Neural cell (in vitro differentiated cells): ENCODE data around the gene MYEOV. TPM values are rescaled to one million over a fixed set of nuclear protein-coding genes. Genes with fewer than 3 reads are reported as not detected.

Experiments
- H2AFZ ChIP-seq: fragments of 200-600, 300-800 bp; sonication (generic), shearing (Covaris generic); 2 replicates; pipeline ENCODE4 v1.6.0; 2014; ENCODE audit warnings: low read depth, mild to moderate bottlenecking, antibody characterized with exemption, low read length, moderate library complexity
- H3F3A ChIP-seq: fragments of 200-600 bp; shearing (Covaris generic); 2 replicates; pipeline ENCODE4 v1.6.1; 2016; ENCODE audit warnings: mild to moderate bottlenecking, moderate library complexity, mixed read lengths, antibody characterized with exemption, low read length; ENCODE audit not compliant: insufficient read depth, poor library complexity, severe bottlenecking
- H3K27ac ChIP-seq: fragments of 200-600, 300-800 bp; sonication (generic), shearing (Covaris generic); 2 replicates; pipeline ENCODE4 v1.5.1; 2014; ENCODE audit warnings: mild to moderate bottlenecking, low read length, moderate library complexity
- H3K27me3 ChIP-seq: fragments of 300-800, 200-600 bp; sonication (generic), shearing (Covaris generic); 2 replicates; pipeline ENCODE4 v1.6.0; 2014; ENCODE audit warnings: mild to moderate bottlenecking, low read depth, low read length, moderate library complexity; ENCODE audit not compliant: insufficient read depth
- H3K36me3 ChIP-seq: fragments of 300-800, 200-600 bp; sonication (generic), shearing (Covaris generic); 2 replicates; pipeline ENCODE4 v1.5.1; 2014; ENCODE audit warnings: mild to moderate bottlenecking, antibody characterized with exemption, low read length, moderate library complexity; ENCODE audit not compliant: insufficient read depth
- H3K4me2 ChIP-seq: fragments of 300-800, 200-600 bp; sonication (generic), shearing (Covaris generic); 2 replicates; pipeline ENCODE4 v1.6.0; 2014; ENCODE audit warnings: mild to moderate bottlenecking, low read length
- H3K4me3 ChIP-seq: fragments of 300-800, 200-600 bp; sonication (generic), shearing (Covaris generic); 2 replicates; pipeline ENCODE4 v1.5.1; 2014; ENCODE audit warnings: mild to moderate bottlenecking, low read length, moderate library complexity
- H3K79me2 ChIP-seq: fragments of 200-600 bp; shearing (Covaris generic); replicated peaks from 2 replicates; pipeline ENCODE4 v1.6.0; 2014; ENCODE audit warnings: mild to moderate bottlenecking, low read length, moderate library complexity; ENCODE audit not compliant: insufficient read depth
- H3K9ac ChIP-seq: fragments of 300-800, 200-600 bp; sonication (generic), shearing (Covaris generic); 2 replicates; pipeline ENCODE4 v1.6.1; 2016; ENCODE audit warnings: mild to moderate bottlenecking, low read length, mixed read lengths
- H3K9me2 ChIP-seq: fragments of 200-600 bp; shearing (Covaris generic); 2 replicates; pipeline ENCODE4 v1.6.1; 2016; ENCODE audit warnings: mild to moderate bottlenecking, low read length, mixed read lengths; ENCODE audit not compliant: insufficient read depth
- H3K9me3 ChIP-seq: fragments of 200-600, 300-800 bp; sonication (generic), shearing (Covaris generic); 2 replicates; pipeline ENCODE4 v1.6.1; 2016; ENCODE audit warnings: mild to moderate bottlenecking, mixed run types, low read length, moderate library complexity, mixed read lengths
- H4K20me1 ChIP-seq: fragments of 200-600 bp; shearing (Covaris generic); 2 replicates; pipeline ENCODE4 v1.6.1; 2016; ENCODE audit warnings: mild to moderate bottlenecking, mixed run types; ENCODE audit not compliant: insufficient read depth
- EP300 ChIP-seq: fragments of 450-650 bp; conservative IDR thresholded peaks from 2 replicates; pipeline ENCODE4 v1.6.1; 2014; ENCODE audit warnings: antibody characterized with exemption, mild to moderate bottlenecking, moderate library complexity; ENCODE audit not compliant: poor library complexity, severe bottlenecking
- EZH2 ChIP-seq: fragments of 200-600, 300-800 bp; shearing (Covaris generic), sonication (generic); IDR thresholded peaks from 2 replicates; pipeline ENCODE4 v1.6.1; 2014; ENCODE audit warnings: antibody characterized with exemption, low read length, borderline replicate concordance, mild to moderate bottlenecking; ENCODE audit not compliant: insufficient read depth, poor library complexity, severe bottlenecking
- MXI1 ChIP-seq: fragments of 450-650 bp; conservative IDR thresholded peaks from 2 replicates; pipeline ENCODE4 v1.6.1; 2014; ENCODE audit warnings: antibody characterized with exemption, mild to moderate bottlenecking; ENCODE audit not compliant: poor library complexity, severe bottlenecking
- POLR2AphosphoS5 ChIP-seq: IDR thresholded peaks from 2 replicates; pipeline ENCODE4 v1.6.1; 2012
- RAD21 ChIP-seq: fragments of 450-650 bp; conservative IDR thresholded peaks from 2 replicates; pipeline ENCODE4 v1.6.1; 2014; ENCODE audit warnings: antibody characterized with exemption, mild to moderate bottlenecking, moderate library complexity
- SMC3 ChIP-seq: fragments of 450-650 bp; conservative IDR thresholded peaks from 2 replicates; pipeline ENCODE4 v1.6.1; 2014; ENCODE audit warnings: antibody characterized with exemption, mild to moderate bottlenecking, moderate library complexity; ENCODE audit not compliant: poor library complexity
- TAF1 ChIP-seq: IDR thresholded peaks from 2 replicates; pipeline ENCODE4 v1.6.1; 2012; ENCODE audit warnings: low read depth
- polyA plus RNA-seq: library from polyadenylated mRNA; depleted of rRNA; stranded (reverse); fragments of >200 nt; gene quantifications from 2 replicates; pipeline ENCODE4 v1.2.3, GENCODE V29; 2014
- TF ChIP-seq, protein P1 (sequence below): IDR thresholded peaks from 2 replicates; pipeline ENCODE4 v1.6.1; 2012; ENCODE audit warnings: borderline replicate concordance
- TF ChIP-seq, protein P2 (sequence below): fragments of 450-650 bp; IDR thresholded peaks from 2 replicates; pipeline ENCODE4 v1.5.1; 2014; ENCODE audit warnings: antibody characterized with exemption, mild to moderate bottlenecking, moderate library complexity; ENCODE audit not compliant: poor library complexity, severe bottlenecking

The MYEOV gene
- polyA plus RNA-seq, 1 donor from 2014 or later = not detected

DNA sequence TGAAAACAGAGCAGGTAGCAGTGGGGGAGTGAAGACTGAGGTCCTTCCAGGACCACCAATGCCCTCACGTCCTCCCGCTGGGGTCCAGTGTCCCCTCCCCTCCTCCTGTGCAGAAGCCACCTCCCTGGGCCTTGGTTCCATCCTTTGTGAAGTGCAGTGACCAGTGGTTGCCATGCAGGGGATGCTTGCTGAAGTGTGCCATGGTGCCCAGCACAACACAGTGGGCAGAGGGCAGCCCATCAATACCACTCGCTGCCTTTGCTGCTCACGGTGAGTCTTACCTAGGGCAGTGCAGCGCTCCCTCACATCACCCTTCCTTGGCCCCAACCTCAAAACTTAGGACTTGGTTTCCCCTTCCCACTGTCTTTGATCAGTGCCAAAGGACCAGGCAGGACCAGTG is 12.9 kb downstream of the MYEOV start:
- Histone ChIP-seq H3K9me2 (no peaks in the 10 kb centered on the region), H4K20me1 (no peaks in the 10 kb centered on the region), H2AFZ (no peak overlapping the region), H3K27ac (no peak overlapping the region), H3K4me2 (no peak overlapping the region), H3K9me3 (no peaks in the 10 kb centered on the region), H3K36me3 (no peaks in the 10 kb centered on the region), H3K4me3 (no peak overlapping the region), H3K9ac (no peak overlapping the region), H3F3A (no peaks in the 10 kb centered on the region), H3K27me3 (no peaks in the 10 kb centered on the region), H3K79me2 (no peaks in the 10 kb centered on the region)
- TF ChIP-seq POLR2AphosphoS5 = no peak
- no peak for TF ChIP-seq EP300
- no peak for TF ChIP-seq TAF1
- TF ChIP-seq EZH2 = no peak
- TF ChIP-seq, protein P1, sequence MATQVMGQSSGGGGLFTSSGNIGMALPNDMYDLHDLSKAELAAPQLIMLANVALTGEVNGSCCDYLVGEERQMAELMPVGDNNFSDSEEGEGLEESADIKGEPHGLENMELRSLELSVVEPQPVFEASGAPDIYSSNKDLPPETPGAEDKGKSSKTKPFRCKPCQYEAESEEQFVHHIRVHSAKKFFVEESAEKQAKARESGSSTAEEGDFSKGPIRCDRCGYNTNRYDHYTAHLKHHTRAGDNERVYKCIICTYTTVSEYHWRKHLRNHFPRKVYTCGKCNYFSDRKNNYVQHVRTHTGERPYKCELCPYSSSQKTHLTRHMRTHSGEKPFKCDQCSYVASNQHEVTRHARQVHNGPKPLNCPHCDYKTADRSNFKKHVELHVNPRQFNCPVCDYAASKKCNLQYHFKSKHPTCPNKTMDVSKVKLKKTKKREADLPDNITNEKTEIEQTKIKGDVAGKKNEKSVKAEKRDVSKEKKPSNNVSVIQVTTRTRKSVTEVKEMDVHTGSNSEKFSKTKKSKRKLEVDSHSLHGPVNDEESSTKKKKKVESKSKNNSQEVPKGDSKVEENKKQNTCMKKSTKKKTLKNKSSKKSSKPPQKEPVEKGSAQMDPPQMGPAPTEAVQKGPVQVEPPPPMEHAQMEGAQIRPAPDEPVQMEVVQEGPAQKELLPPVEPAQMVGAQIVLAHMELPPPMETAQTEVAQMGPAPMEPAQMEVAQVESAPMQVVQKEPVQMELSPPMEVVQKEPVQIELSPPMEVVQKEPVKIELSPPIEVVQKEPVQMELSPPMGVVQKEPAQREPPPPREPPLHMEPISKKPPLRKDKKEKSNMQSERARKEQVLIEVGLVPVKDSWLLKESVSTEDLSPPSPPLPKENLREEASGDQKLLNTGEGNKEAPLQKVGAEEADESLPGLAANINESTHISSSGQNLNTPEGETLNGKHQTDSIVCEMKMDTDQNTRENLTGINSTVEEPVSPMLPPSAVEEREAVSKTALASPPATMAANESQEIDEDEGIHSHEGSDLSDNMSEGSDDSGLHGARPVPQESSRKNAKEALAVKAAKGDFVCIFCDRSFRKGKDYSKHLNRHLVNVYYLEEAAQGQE = no peak
- TF ChIP-seq, protein P2, sequence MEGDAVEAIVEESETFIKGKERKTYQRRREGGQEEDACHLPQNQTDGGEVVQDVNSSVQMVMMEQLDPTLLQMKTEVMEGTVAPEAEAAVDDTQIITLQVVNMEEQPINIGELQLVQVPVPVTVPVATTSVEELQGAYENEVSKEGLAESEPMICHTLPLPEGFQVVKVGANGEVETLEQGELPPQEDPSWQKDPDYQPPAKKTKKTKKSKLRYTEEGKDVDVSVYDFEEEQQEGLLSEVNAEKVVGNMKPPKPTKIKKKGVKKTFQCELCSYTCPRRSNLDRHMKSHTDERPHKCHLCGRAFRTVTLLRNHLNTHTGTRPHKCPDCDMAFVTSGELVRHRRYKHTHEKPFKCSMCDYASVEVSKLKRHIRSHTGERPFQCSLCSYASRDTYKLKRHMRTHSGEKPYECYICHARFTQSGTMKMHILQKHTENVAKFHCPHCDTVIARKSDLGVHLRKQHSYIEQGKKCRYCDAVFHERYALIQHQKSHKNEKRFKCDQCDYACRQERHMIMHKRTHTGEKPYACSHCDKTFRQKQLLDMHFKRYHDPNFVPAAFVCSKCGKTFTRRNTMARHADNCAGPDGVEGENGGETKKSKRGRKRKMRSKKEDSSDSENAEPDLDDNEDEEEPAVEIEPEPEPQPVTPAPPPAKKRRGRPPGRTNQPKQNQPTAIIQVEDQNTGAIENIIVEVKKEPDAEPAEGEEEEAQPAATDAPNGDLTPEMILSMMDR = no peak
- no peak for TF ChIP-seq RAD21
- TF ChIP-seq MXI1 = no peak
- no peak for TF ChIP-seq SMC3

DNA sequence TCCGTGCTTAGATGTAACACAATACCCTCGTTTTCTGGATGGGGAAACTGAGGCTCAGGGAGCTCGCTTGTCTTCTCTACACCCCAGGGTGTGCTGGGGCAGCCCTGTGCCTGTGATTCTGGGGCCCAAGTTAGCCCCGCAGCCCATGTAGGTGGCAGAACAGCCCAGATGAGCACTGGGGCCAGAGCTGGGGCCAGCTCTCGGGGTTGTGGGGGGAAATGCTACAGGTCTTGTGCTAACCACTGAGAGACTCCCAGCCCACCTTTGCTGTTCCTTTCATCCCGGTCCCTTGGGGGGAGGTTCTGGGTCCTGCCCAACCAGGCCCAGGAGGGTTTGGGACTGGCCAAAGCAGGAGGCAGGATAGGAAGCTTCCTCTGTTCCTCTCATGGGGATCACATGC is 13.5 kb downstream of the MYEOV start:
- Histone ChIP-seq H3K27ac (no peak overlapping the region), H3K27me3 (no peaks in the 10 kb centered on the region), H3K9me3 (no peaks in the 10 kb centered on the region), H2AFZ (no peak overlapping the region), H3K36me3 (no peaks in the 10 kb centered on the region), H3F3A (no peaks in the 10 kb centered on the region), H3K9ac (no peak overlapping the region), H3K4me3 (no peak overlapping the region), H3K9me2 (no peaks in the 10 kb centered on the region), H3K79me2 (no peaks in the 10 kb centered on the region), H3K4me2 (no peak overlapping the region), H4K20me1 (no peaks in the 10 kb centered on the region)
- no peak for TF ChIP-seq EP300
- no peak for TF ChIP-seq POLR2AphosphoS5
